Measurements from ENCODE around the gene CEACAM19.
"Not testable (repeated sequence)": the region's sequence is repeated elsewhere in the genome, so short reads cannot be mapped to it uniquely, and the experiment has no call there.

The CEACAM19 gene

GRCh38 chr19:44646049-44646416 is 25.2 kb upstream of the CEACAM19 start:
- DNase-seq, result no peak

- no peak for DNase-seq
These were observed 24.1 kb upstream of the CEACAM19 start for GRCh38 chr19:44647144-44647543.

- DNase-seq, result no peak
These were observed 22.5 kb upstream of the CEACAM19 start for GRCh38 chr19:44648631-44649251.

- no peak for DNase-seq
These were observed 21.6 kb upstream of the CEACAM19 start for GRCh38 chr19:44649578-44650145.

GRCh38 chr19:44653343-44653742 is 17.9 kb upstream of the CEACAM19 start:
- no peak for DNase-seq

- DNase-seq, result no peak
These were observed 17.1 kb upstream of the CEACAM19 start for GRCh38 chr19:44653977-44654774.

GRCh38 chr19:44657211-44657921 is 13.9 kb upstream of the CEACAM19 start:
- no peak for DNase-seq

- no peak for DNase-seq
These were observed 13.1 kb upstream of the CEACAM19 start for GRCh38 chr19:44658069-44658733.

- DNase-seq, result no peak
These were observed 11.2 kb upstream of the CEACAM19 start for GRCh38 chr19:44660081-44660480.

- DNase-seq, result no peak
These were observed 10.1 kb upstream of the CEACAM19 start for GRCh38 chr19:44661205-44661604.

GRCh38 chr19:44661904-44662303 is 9.4 kb upstream of the CEACAM19 start:
- DNase-seq, result no peak

- DNase-seq, result no peak
These were observed 8.4 kb upstream of the CEACAM19 start for GRCh38 chr19:44662691-44663385.

- DNase-seq, result no peak
These were observed 7.3 kb upstream of the CEACAM19 start for GRCh38 chr19:44663996-44664395.

GRCh38 chr19:44664976-44665375 is 6.3 kb upstream of the CEACAM19 start:
- no peak for DNase-seq

- no peak for DNase-seq
These were observed 4.3 kb upstream of the CEACAM19 start for GRCh38 chr19:44666852-44667556.

- DNase-seq, result no peak
These were observed 2.1 kb upstream of the CEACAM19 start for GRCh38 chr19:44668985-44669764.

- DNase-seq, result not testable (repeated sequence)
These were observed 1.3 kb upstream of the CEACAM19 start for GRCh38 chr19:44670027-44670426.

- no peak for DNase-seq
These were observed 944 bp downstream of the CEACAM19 start for GRCh38 chr19:44672226-44672625.

- DNase-seq, result no peak
These were observed 2.2 kb downstream of the CEACAM19 start for GRCh38 chr19:44673510-44673909.

- DNase-seq, result no peak
These were observed 4.2 kb downstream of the CEACAM19 start for GRCh38 chr19:44675521-44675920.
